Neural progenitor cell (in vitro differentiated cells): ENCODE results near the gene ADGRA1.

Experiments
- CTCF ChIP-seq: fragments of 200-600 bp; sonication (generic); IDR thresholded peaks from 2 replicates; pipeline ENCODE4 v1.5.1; 2017; ENCODE audit warnings: antibody characterized with exemption, mild to moderate bottlenecking
- EZH2 ChIP-seq: fragments of 200-600 bp; sonication (generic); IDR thresholded peaks from 2 replicates; pipeline ENCODE4 v1.6.1; 2017; ENCODE audit warnings: antibody characterized with exemption, mild to moderate bottlenecking, moderate library complexity
- EZH2phosphoT487 ChIP-seq: fragments of 200-600 bp; sonication (generic); IDR thresholded peaks from 2 replicates; pipeline ENCODE4 v1.6.1; 2017; ENCODE audit warnings: antibody characterized with exemption

GRCh38 chr10:133180192-133180964 is 92.7 kb downstream of the ADGRA1 start:
- no peak for TF ChIP-seq CTCF
- TF ChIP-seq EZH2: no peak
- no peak for TF ChIP-seq EZH2phosphoT487
